GM18870 (cell line): ENCODE results near the gene HELZ.
"Not testable (repeated sequence)": the region's sequence is repeated elsewhere in the genome, so short reads cannot be mapped to it uniquely, and the experiment has no call there.

Experiments
- ATAC-seq: cut with Tn5 transposase; IDR thresholded peaks from one replicate; pipeline ENCODE4 v1.9.1; 2021; ENCODE audit warnings: moderate library complexity; ENCODE audit not compliant: unreplicated experiment

The HELZ gene

GRCh38 chr17:67124450-67125148 is 120.4 kb downstream of the HELZ start:
- no peak for ATAC-seq

GRCh38 chr17:67123699-67124098 is 121.3 kb downstream of the HELZ start:
- no peak for ATAC-seq

GRCh38 chr17:67121316-67121891 is 123.6 kb downstream of the HELZ start:
- no peak for ATAC-seq

GRCh38 chr17:67119102-67119501 is 125.9 kb downstream of the HELZ start:
- ATAC-seq: no peak

- ATAC-seq: no peak
Observed at GRCh38 chr17:67116045-67116575, 128.9 kb downstream of the HELZ start.

- no peak for ATAC-seq
Observed at GRCh38 chr17:67115401-67115800, 129.6 kb downstream of the HELZ start.

GRCh38 chr17:67113486-67113885 is 131.5 kb downstream of the HELZ start:
- ATAC-seq: no peak

- no peak for ATAC-seq
Observed at GRCh38 chr17:67111808-67112207, 133.2 kb downstream of the HELZ start.

GRCh38 chr17:67111327-67111726 is 133.7 kb downstream of the HELZ start:
- ATAC-seq: no peak

GRCh38 chr17:67110619-67111018 is 134.4 kb downstream of the HELZ start:
- ATAC-seq: no peak

GRCh38 chr17:67109111-67109510 is 135.9 kb downstream of the HELZ start:
- no peak for ATAC-seq

- no peak for ATAC-seq
Observed at GRCh38 chr17:67107811-67108775, 136.9 kb downstream of the HELZ start.

- no peak for ATAC-seq
Observed at GRCh38 chr17:67107171-67107570, 137.8 kb downstream of the HELZ start.

- no peak for ATAC-seq
Observed at GRCh38 chr17:67105213-67105612, 139.8 kb downstream of the HELZ start.

- ATAC-seq: not testable (repeated sequence)
Observed at GRCh38 chr17:67104641-67105040, 140.4 kb downstream of the HELZ start.

GRCh38 chr17:67098006-67098405 is 147.0 kb downstream of the HELZ start:
- no peak for ATAC-seq

- ATAC-seq: no peak
Observed at GRCh38 chr17:67096609-67097008, 148.4 kb downstream of the HELZ start.

GRCh38 chr17:67095803-67096202 is 149.2 kb downstream of the HELZ start:
- ATAC-seq: no peak

GRCh38 chr17:67095291-67095690 is 149.7 kb downstream of the HELZ start:
- not testable (repeated sequence) for ATAC-seq

- no peak for ATAC-seq
Observed at GRCh38 chr17:67093348-67093747, 151.6 kb downstream of the HELZ start.

GRCh38 chr17:67092710-67093109 is 152.3 kb downstream of the HELZ start:
- not testable (repeated sequence) for ATAC-seq
